Keratinocyte (primary cell): ENCODE data around the gene ZNF148. TPM values are rescaled to one million over a fixed set of nuclear protein-coding genes. Genes with fewer than 3 reads are reported as not detected.

ENCODE experiments used
- DNase-seq: peaks from one replicate; pipeline ENCODE4 v3.0.0-alpha.2; 2011; ENCODE audit warnings: low read depth, missing footprints, low spot score
- FAIRE-seq: peaks from 2 replicates; lab custom pipeline; 2011; peaks lifted over from hg19 to GRCh38; lab: Jason Lieb, UNC
- H2AFZ ChIP-seq: 2 replicates; pipeline ENCODE4 v1.6.0; 2012; ENCODE audit warnings: low read length, control low read depth, inconsistent platforms; ENCODE audit not compliant: control insufficient read depth
- H3K27ac ChIP-seq: 2 replicates; pipeline ENCODE4 v1.5.1; 2011; ENCODE audit warnings: low read length; ENCODE audit not compliant: control insufficient read depth, insufficient read depth
- H3K27me3 ChIP-seq: 3 replicates; pipeline ENCODE4 v1.6.0; 2011; ENCODE audit warnings: low read length; ENCODE audit not compliant: control insufficient read depth, insufficient read depth; ENCODE audit errors: extremely low read depth
- H3K36me3 ChIP-seq, 2 experiments: 2 replicates in 1 of 2; 3 replicates in 1 of 2; pipeline ENCODE4 v1.5.1; 2011; ENCODE audit warnings: low read length in 2 of 2, mild to moderate bottlenecking in 1 of 2; ENCODE audit not compliant: control insufficient read depth in 2 of 2, insufficient read depth in 2 of 2; ENCODE audit errors: extremely low read depth in 1 of 2
- H3K4me1 ChIP-seq: 3 replicates; pipeline ENCODE4 v1.5.1; 2011; ENCODE audit warnings: low read length; ENCODE audit not compliant: control insufficient read depth, insufficient read depth; ENCODE audit errors: extremely low read depth
- H3K4me2 ChIP-seq: 3 replicates; pipeline ENCODE4 v1.6.0; 2011; ENCODE audit warnings: low read depth, low read length; ENCODE audit not compliant: control insufficient read depth, insufficient read depth; ENCODE audit errors: extremely low read depth
- H3K4me3 ChIP-seq, 3 experiments: fragments of 200-600 bp in 1 of 3; sonication (generic) in 1 of 3; 2 replicates in 2 of 3; 3 replicates in 1 of 3; pipeline ENCODE4 v1.5.1; 2011 to 2016; ENCODE audit warnings: low read length in 3 of 3, mild to moderate bottlenecking in 3 of 3, control low read depth in 2 of 3, inconsistent platforms in 1 of 3, low read depth in 1 of 3, mixed read lengths in 1 of 3, mixed run types in 1 of 3, moderate library complexity in 1 of 3; ENCODE audit not compliant: control insufficient read depth in 2 of 3, insufficient read depth in 2 of 3; ENCODE audit errors: extremely low read depth in 1 of 3
- H3K79me2 ChIP-seq: 2 replicates; pipeline ENCODE4 v1.6.0; 2012; ENCODE audit warnings: low read length; ENCODE audit not compliant: control insufficient read depth, insufficient read depth
- H3K9ac ChIP-seq: 3 replicates; pipeline ENCODE4 v1.6.0; 2011; ENCODE audit warnings: low read length; ENCODE audit not compliant: control insufficient read depth, insufficient read depth; ENCODE audit errors: extremely low read depth
- H3K9me1 ChIP-seq: 3 replicates; pipeline ENCODE4 v1.6.0; 2011; ENCODE audit warnings: low read length; ENCODE audit not compliant: control insufficient read depth, insufficient read depth; ENCODE audit errors: extremely low read depth
- H3K9me3 ChIP-seq: 2 replicates; pipeline ENCODE4 v1.5.1; 2012; ENCODE audit warnings: low read depth, low read length; ENCODE audit not compliant: control insufficient read depth
- H4K20me1 ChIP-seq: 3 replicates; pipeline ENCODE4 v1.6.0; 2011; ENCODE audit warnings: low read length; ENCODE audit not compliant: control insufficient read depth, insufficient read depth; ENCODE audit errors: extremely low read depth
- EZH2 ChIP-seq: IDR thresholded peaks from one replicate; pipeline ENCODE4 v1.6.1; 2012; ENCODE audit warnings: inconsistent platforms, mild to moderate bottlenecking, low read length, moderate library complexity
- dilution Hi-C: fragments of 300-500 bp; cut with MboI; formaldehyde crosslinking; loops from one replicate; pipeline ENCODE4 v1.7.0; 2020; ENCODE audit warnings: low sequenced_read_pairs; ENCODE audit not compliant: extremely low pct_ligation_motif_present
- polyA plus RNA-seq, 5 experiments: library from polyadenylated mRNA; depleted of rRNA in 3 of 5; stranded (reverse) in 3 of 5; stranded (forward) in 1 of 5; unstranded in 1 of 5; fragments of >200 nt; gene quantifications; 1 replicate in 1 of 5; 2 replicates in 3 of 5; 3 replicates in 1 of 5; pipeline versions ENCODE4 v1.2.1 to v1.2.3, GENCODE V29; 2011 to 2012; ENCODE audit warnings: missing spikeins in 2 of 5, low read depth in 1 of 5, low replicate concordance in 1 of 5
- TF ChIP-seq, protein P1 (sequence below), 3 experiments: IDR thresholded peaks in 1 of 3; conservative IDR thresholded peaks in 1 of 3; optimal IDR thresholded peaks in 1 of 3; 2 replicates in 2 of 3; 3 replicates in 1 of 3; pipeline versions ENCODE3 to v1.5.1; 2011; ENCODE audit warnings: low read length in 3 of 3, mild to moderate bottlenecking in 3 of 3, moderate library complexity in 2 of 3, control low read depth in 1 of 3, inconsistent platforms in 1 of 3; ENCODE audit not compliant: insufficient read depth in 2 of 3; ENCODE audit errors: extremely low read depth in 1 of 3

Gene ZNF148
- polyA plus RNA-seq, 1 donor (not counting 4 experiments of a cell fraction or from before 2014, with no cell fraction given), result 21.4 TPM

DNA sequence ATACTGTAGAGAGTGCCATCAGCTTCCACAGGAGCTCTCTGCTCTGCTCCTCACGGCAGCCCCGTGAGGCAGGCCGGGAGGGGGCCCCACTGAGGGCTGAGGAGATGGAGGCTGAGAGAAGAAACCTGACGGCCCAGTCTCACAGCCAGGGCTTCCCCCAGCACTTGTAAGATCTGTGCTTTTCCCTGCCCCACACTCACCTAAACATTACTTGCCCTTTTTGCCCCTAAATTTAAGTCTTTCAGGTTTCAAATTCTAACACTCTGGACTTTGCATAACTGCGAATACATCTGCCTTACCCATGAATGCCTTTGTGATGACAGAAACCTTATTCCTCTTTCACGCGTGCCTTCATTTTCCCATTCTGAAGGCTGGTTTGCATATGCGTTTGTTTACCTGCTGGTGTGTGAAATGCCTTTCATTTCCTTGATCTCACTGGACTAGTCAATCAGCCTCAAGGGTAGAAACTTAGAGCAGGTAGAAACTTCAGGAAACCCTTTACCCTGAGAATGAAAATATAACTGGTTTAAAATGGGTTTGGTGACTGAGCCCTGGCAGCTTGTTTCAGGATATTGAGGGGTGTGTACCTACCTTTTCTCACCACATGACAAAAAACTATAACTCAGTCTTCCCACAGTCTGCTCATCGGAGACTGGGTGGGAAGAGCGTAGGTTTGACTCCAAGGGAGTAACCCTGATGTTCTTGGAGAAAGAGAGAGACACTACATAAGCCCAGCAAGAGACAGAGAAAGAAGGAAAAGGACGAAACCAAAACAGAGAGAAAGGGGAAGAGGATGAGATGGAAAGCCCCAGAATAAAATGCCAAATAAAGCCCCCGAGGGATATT is 182.7 kb downstream of the ZNF148 start:
- Histone ChIP-seq H3K9me3 (no peaks in the 10 kb centered on the region), H2AFZ (no peak overlapping the region), H3K27ac (no peak overlapping the region), H3K4me1 (peaks cover 15% of the 10 kb centered on the region), H4K20me1 (no peaks in the 10 kb centered on the region), H3K27me3 (no peaks in the 10 kb centered on the region), H3K9ac (no peak overlapping the region), H3K9me1 (no peaks in the 10 kb centered on the region), H3K4me3 (no peak overlapping the region), H3K79me2 (no peaks in the 10 kb centered on the region), H3K36me3 (peaks cover 17 to 20% of the 10 kb centered on the region in 2 experiments), H3K4me2 (no peak overlapping the region)
- DNase-seq (no peak), FAIRE-seq (no peak)
- TF ChIP-seq EZH2, result no peak
- TF ChIP-seq, protein P1, sequence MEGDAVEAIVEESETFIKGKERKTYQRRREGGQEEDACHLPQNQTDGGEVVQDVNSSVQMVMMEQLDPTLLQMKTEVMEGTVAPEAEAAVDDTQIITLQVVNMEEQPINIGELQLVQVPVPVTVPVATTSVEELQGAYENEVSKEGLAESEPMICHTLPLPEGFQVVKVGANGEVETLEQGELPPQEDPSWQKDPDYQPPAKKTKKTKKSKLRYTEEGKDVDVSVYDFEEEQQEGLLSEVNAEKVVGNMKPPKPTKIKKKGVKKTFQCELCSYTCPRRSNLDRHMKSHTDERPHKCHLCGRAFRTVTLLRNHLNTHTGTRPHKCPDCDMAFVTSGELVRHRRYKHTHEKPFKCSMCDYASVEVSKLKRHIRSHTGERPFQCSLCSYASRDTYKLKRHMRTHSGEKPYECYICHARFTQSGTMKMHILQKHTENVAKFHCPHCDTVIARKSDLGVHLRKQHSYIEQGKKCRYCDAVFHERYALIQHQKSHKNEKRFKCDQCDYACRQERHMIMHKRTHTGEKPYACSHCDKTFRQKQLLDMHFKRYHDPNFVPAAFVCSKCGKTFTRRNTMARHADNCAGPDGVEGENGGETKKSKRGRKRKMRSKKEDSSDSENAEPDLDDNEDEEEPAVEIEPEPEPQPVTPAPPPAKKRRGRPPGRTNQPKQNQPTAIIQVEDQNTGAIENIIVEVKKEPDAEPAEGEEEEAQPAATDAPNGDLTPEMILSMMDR (optimal IDR thresholded peaks at IDR 0.05 in 1 of 3, IDR thresholded peaks at IDR 0.05 in 1 of 3, conservative IDR thresholded peaks at IDR 0.05 in 1 of 3; ENCODE audit: extremely low read depth in 1 of 3, insufficient read depth in 2 of 3, low read length in 3 of 3), result no peak
- dilution Hi-C loops, result no loop called here

DNA sequence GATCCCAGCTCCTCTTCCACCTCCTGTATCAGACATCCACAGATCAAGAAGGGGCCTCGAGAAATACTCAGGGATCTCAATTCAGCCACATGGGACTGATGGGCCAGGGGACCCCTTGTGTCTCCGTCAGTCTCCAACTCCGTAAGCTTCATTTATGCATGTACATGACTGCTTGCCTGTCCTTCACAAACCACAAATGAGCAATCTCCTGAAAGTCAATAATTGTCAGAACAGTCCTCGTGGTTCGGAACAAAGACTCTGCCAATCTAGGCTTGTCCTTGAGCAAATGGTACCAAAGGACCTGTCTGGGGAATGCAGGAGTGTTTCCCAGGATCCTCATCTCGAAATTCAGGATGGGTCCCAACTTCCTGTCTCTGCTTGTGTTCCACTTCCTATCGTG is 183.4 kb downstream of the ZNF148 start:
- no peaks in the 10 kb centered on the region for H4K20me1 ChIP-seq
- H3K4me1 ChIP-seq, result peaks cover 15% of the 10 kb centered on the region
- H3K4me2 ChIP-seq, result no peak overlapping the region
- H3K36me3 ChIP-seq, result peaks cover 17 to 22% of the 10 kb centered on the region in 2 experiments
- no peak overlapping the region for H3K4me3 ChIP-seq
- H3K9me3 ChIP-seq, result no peaks in the 10 kb centered on the region
- DNase-seq, result no peak
- TF ChIP-seq, protein P1 (optimal IDR thresholded peaks at IDR 0.05 in 1 of 3, IDR thresholded peaks at IDR 0.05 in 1 of 3, conservative IDR thresholded peaks at IDR 0.05 in 1 of 3; ENCODE audit: extremely low read depth in 1 of 3, insufficient read depth in 2 of 3, low read length in 3 of 3), result no peak
- TF ChIP-seq EZH2, result no peak
- H3K27me3 ChIP-seq, result no peaks in the 10 kb centered on the region
- FAIRE-seq, result peak; percentile 67
- H3K9ac ChIP-seq, result no peak overlapping the region
- dilution Hi-C loops, result no loop called here
- H3K79me2 ChIP-seq, result no peaks in the 10 kb centered on the region
- H3K9me1 ChIP-seq, result no peaks in the 10 kb centered on the region
- no peak overlapping the region for H3K27ac ChIP-seq
- H2AFZ ChIP-seq, result no peak overlapping the region
